Hepatocyte (in vitro differentiated cells): Measurements from ENCODE around the gene RBBP6. TPM values are rescaled to one million over a fixed set of nuclear protein-coding genes. Genes with fewer than 3 reads are reported as not detected.

Experiments
- DNase-seq: peaks from one replicate; pipeline ENCODE4 v3.0.0-alpha.2; 2016; ENCODE audit warnings: low spot score
- H2AFZ ChIP-seq: fragments of 200-600 bp; sonication (generic); 2 replicates; pipeline ENCODE4 v1.6.0; 2016; ENCODE audit warnings: antibody characterized with exemption, mild to moderate bottlenecking
- H3K27ac ChIP-seq: fragments of 200-600 bp; sonication (generic); 2 replicates; pipeline ENCODE4 v1.5.1; 2016; ENCODE audit warnings: mild to moderate bottlenecking
- H3K27me3 ChIP-seq: fragments of 200-600 bp; sonication (generic); 2 replicates; pipeline ENCODE4 v1.6.1; 2016
- H3K36me3 ChIP-seq: fragments of 200-600 bp; sonication (generic); replicated peaks from 2 replicates; pipeline ENCODE4 v1.5.1; 2016; ENCODE audit warnings: low read depth; ENCODE audit not compliant: insufficient read depth
- H3K4me1 ChIP-seq: fragments of 200-600 bp; sonication (generic); 2 replicates; pipeline ENCODE4 v1.5.1; 2016; ENCODE audit warnings: mild to moderate bottlenecking, moderate library complexity; ENCODE audit not compliant: insufficient read depth
- H3K4me2 ChIP-seq: fragments of 200-600 bp; sonication (generic); 2 replicates; pipeline ENCODE4 v1.6.0; 2016
- H3K4me3 ChIP-seq: fragments of 200-600 bp; sonication (generic); 2 replicates; pipeline ENCODE4 v1.5.1; 2016; ENCODE audit warnings: mild to moderate bottlenecking
- H3K79me2 ChIP-seq: fragments of 200-600 bp; sonication (generic); 2 replicates; pipeline ENCODE4 v1.6.0; 2017; ENCODE audit warnings: mild to moderate bottlenecking
- H3K9me2 ChIP-seq: fragments of 200-600 bp; sonication (generic); replicated peaks from 2 replicates; pipeline ENCODE4 v1.6.0; 2017; ENCODE audit warnings: mild to moderate bottlenecking; ENCODE audit not compliant: insufficient read depth
- H3K9me3 ChIP-seq: fragments of 200-600 bp; sonication (generic); 2 replicates; pipeline ENCODE4 v1.5.1; 2016; ENCODE audit warnings: low read depth, mild to moderate bottlenecking
- H4K20me1 ChIP-seq: fragments of 200-600 bp; sonication (generic); 2 replicates; pipeline ENCODE4 v1.6.0; 2016; ENCODE audit warnings: mild to moderate bottlenecking; ENCODE audit not compliant: insufficient read depth, poor library complexity, severe bottlenecking
- EZH2 ChIP-seq: fragments of 200-600 bp; sonication (generic); IDR thresholded peaks from 2 replicates; pipeline ENCODE4 v1.6.1; 2016; ENCODE audit warnings: antibody characterized with exemption, mild to moderate bottlenecking, borderline replicate concordance
- EZH2phosphoT487 ChIP-seq: fragments of 200-600 bp; sonication (generic); IDR thresholded peaks from one replicate; pipeline ENCODE4 v1.6.1; 2018; ENCODE audit warnings: antibody characterized with exemption, mild to moderate bottlenecking, low read depth, moderate library complexity; ENCODE audit not compliant: unreplicated experiment, severe bottlenecking
- WGBS: methylation state at CpG from one replicate; pipeline ENCODE4 v1.1.6; 2016; ENCODE audit warnings: low lambda C conversion rate; ENCODE audit errors: missing lambda C conversion rate; 5-methylcytosine and 5-hydroxymethylcytosine counted together
- polyA plus RNA-seq: library from polyadenylated mRNA; unstranded; fragments of >200 nt; fragmentation: Nextera tagmentation; extraction: Ambion mirVana; gene quantifications from 2 replicates; pipeline ENCODE4 v1.2.1, GENCODE V29; 2016
- total RNA-seq: library from RNA; depleted of rRNA; stranded (reverse); fragments of >200 nt; gene quantifications from 2 replicates; pipeline ENCODE4 v1.2.3, GENCODE V29; 2014
- TF ChIP-seq, protein P1 (sequence below): fragments of 200-600 bp; sonication (generic); IDR thresholded peaks from 2 replicates; pipeline ENCODE4 v1.5.1; 2016; ENCODE audit warnings: antibody characterized with exemption, mild to moderate bottlenecking; ENCODE audit not compliant: poor library complexity

RBBP6 gene
- total and polyA plus RNA-seq, 2 experiments from 2014 or later: 43.7 to 45.6 TPM

DNA sequence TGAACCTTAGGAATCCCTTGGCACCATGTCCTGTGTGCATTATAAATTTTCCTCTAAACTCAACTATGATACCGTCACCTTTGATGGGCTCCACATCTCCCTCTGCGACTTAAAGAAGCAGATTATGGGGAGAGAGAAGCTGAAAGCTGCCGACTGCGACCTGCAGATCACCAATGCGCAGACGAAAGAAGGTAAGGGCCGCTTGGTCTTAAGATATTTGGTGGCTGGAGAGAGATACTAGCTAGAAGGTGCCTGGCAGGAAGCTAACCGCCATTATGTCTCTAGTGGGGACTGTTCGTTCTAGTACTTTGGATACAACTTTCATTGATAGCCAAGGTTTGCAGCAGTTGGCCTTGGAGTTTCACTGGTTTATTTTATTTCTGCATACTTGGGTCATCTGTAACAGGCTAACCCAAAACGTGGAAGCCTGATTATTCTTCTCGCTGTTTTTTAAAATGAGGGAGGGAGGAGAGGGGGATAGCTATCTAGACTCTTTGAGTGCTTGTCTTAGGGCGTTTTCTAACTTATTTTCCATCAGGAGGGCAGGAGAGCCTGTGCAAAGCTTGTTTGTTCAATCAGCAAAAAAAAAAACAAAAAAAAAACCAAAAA is 1.3 kb downstream of the RBBP6 start:
- Histone ChIP-seq H4K20me1 (peaks cover 58% of the 10 kb centered on the region), H3K9me3 (no peaks in the 10 kb centered on the region), H3K79me2 (peaks cover 62% of the 10 kb centered on the region), H3K36me3 (no peaks in the 10 kb centered on the region), H3K4me2 (peak overlapping the region; percentile 90), H3K27me3 (no peaks in the 10 kb centered on the region), H3K4me1 (peaks cover 15% of the 10 kb centered on the region), H2AFZ (no peak overlapping the region), H3K27ac (peak overlapping the region; percentile 100), H3K9me2 (no peaks in the 10 kb centered on the region), H3K4me3 (peak overlapping the region; percentile 84)
- TF ChIP-seq EZH2 (no peak), EZH2phosphoT487 (no peak)
- TF ChIP-seq, protein P1, sequence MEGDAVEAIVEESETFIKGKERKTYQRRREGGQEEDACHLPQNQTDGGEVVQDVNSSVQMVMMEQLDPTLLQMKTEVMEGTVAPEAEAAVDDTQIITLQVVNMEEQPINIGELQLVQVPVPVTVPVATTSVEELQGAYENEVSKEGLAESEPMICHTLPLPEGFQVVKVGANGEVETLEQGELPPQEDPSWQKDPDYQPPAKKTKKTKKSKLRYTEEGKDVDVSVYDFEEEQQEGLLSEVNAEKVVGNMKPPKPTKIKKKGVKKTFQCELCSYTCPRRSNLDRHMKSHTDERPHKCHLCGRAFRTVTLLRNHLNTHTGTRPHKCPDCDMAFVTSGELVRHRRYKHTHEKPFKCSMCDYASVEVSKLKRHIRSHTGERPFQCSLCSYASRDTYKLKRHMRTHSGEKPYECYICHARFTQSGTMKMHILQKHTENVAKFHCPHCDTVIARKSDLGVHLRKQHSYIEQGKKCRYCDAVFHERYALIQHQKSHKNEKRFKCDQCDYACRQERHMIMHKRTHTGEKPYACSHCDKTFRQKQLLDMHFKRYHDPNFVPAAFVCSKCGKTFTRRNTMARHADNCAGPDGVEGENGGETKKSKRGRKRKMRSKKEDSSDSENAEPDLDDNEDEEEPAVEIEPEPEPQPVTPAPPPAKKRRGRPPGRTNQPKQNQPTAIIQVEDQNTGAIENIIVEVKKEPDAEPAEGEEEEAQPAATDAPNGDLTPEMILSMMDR: no peak
- peak; percentile 38 for DNase-seq
- WGBS: 1% methylated on average over 12 of the region's 12 CpGs

DNA sequence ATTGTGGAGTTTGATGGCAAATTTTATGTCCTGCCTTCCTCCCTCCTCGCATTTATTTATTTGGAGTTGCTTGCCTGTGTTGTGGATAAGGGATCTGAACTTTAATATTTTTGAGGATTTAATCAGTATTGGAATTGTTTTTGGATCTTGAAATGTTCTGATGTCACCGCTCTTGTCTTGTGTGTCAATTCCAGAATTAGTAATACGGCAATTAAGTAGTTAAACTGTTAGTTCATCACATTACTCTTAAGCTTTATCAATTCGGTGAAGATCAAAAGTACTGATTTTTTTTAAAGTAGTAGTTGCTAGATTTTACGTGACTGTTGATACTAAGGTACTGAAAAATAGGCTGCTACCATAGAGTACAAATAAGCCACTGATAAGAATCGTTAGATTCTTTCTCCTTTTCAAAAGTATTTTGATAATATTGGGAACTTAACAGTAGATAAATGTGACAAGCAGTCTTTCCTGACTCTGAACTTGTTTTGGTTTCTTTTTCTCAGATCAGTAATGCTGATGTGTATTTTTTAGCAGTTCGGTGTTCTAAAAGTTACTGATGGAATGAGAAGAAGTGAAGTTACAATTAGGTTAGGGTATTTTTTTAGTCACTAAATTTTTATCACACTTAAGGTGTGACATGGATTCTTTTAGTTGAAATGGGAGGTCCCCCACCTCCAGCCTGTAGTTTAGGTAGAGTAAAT is 2.0 kb downstream of the RBBP6 start:
- H3K36me3 ChIP-seq: no peaks in the 10 kb centered on the region
- peak overlapping the region; percentile 84 for H3K4me3 ChIP-seq
- H3K9me3 ChIP-seq: no peaks in the 10 kb centered on the region
- H3K79me2 ChIP-seq: peaks cover 69% of the 10 kb centered on the region
- no peaks in the 10 kb centered on the region for H3K27me3 ChIP-seq
- no peak for DNase-seq
- no peak overlapping the region for H2AFZ ChIP-seq
- peaks cover 15% of the 10 kb centered on the region for H3K4me1 ChIP-seq
- peaks cover 65% of the 10 kb centered on the region for H4K20me1 ChIP-seq
- 7% methylated on average over 7 of the region's 7 CpGs for WGBS
- H3K4me2 ChIP-seq: peak overlapping the region; percentile 90
- H3K9me2 ChIP-seq: no peaks in the 10 kb centered on the region
- peak overlapping the region; percentile 100 for H3K27ac ChIP-seq
- TF ChIP-seq EZH2phosphoT487: no peak
- no peak for TF ChIP-seq EZH2
- TF ChIP-seq, protein P1: no peak

DNA sequence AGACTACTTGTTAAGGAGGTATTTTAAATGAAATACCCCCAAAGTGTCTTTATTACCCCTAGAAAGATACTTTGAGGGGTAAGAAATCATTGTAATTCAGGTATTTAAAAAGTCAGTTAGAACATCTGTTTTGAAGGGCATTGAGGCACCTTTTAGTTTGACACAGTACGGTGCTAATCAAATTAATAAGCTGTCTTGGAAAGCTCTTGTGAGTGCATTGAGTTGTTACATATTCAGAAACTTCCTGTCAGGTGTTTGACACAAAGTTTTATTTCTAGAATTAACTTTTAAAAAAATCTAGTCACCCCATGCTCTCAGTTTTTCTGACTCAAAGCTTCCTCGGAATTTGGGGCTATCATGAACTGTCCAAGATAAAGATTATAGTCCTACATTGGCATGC is 4.6 kb downstream of the RBBP6 start:
- Histone ChIP-seq H3K9me3 (no peaks in the 10 kb centered on the region), H3K27me3 (no peaks in the 10 kb centered on the region), H4K20me1 (peaks cover 83% of the 10 kb centered on the region), H3K36me3 (no peaks in the 10 kb centered on the region), H3K79me2 (peaks cover 94% of the 10 kb centered on the region), H3K9me2 (no peaks in the 10 kb centered on the region), H2AFZ (no peak overlapping the region), H3K4me2 (peak overlapping the region; percentile 90), H3K4me1 (peaks cover 15% of the 10 kb centered on the region), H3K4me3 (no peak overlapping the region), H3K27ac (no peak overlapping the region)
- WGBS: 68% methylated on average over 2 of the region's 2 CpGs
- TF ChIP-seq, protein P1: no peak
- TF ChIP-seq EZH2phosphoT487: no peak
- TF ChIP-seq EZH2: no peak
- no peak for DNase-seq
